ENCODE results near the gene SBK3. TPM values are rescaled to one million over a fixed set of nuclear protein-coding genes. Genes with fewer than 3 reads are reported as not detected.
A peak's percentile ranks its signal among the peaks of the same experiment; 100 is the strongest.

SBK3 gene
- total and polyA plus RNA-seq, 4 donors, result 0.81 to 1.2 TPM; not detected in 2

DNA sequence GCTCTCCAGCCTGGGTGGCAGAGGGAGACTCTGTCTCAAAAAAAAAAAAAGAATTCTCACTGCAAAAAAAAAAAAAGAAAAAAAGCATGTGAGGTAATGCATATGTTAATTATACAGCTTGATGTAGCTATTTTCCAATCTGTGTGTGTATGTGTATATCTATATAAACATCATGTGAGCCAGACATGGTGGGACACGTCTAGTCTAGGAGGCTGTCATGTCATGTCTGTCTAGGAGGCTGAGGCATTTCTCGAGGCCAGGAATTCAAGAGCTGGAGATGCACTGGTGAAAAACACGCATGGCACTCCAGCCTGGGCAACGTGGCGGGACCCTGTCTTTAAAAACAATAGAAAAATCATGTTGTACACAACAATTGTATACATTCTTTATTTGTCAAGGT lies 6.9 kb upstream of the SBK3 start:
- no peak overlapping the region for H3K27ac ChIP-seq (ENCODE audit: low read depth in 1 of 2, low read length in 1 of 2)
- no peak for ATAC-seq (ENCODE audit: insufficient read depth, low FRiP score)
- no peak overlapping the region for H3K9ac ChIP-seq (ENCODE audit: insufficient read depth in 1 of 2, low read length in 2 of 2)
- TF ChIP-seq, protein P1, sequence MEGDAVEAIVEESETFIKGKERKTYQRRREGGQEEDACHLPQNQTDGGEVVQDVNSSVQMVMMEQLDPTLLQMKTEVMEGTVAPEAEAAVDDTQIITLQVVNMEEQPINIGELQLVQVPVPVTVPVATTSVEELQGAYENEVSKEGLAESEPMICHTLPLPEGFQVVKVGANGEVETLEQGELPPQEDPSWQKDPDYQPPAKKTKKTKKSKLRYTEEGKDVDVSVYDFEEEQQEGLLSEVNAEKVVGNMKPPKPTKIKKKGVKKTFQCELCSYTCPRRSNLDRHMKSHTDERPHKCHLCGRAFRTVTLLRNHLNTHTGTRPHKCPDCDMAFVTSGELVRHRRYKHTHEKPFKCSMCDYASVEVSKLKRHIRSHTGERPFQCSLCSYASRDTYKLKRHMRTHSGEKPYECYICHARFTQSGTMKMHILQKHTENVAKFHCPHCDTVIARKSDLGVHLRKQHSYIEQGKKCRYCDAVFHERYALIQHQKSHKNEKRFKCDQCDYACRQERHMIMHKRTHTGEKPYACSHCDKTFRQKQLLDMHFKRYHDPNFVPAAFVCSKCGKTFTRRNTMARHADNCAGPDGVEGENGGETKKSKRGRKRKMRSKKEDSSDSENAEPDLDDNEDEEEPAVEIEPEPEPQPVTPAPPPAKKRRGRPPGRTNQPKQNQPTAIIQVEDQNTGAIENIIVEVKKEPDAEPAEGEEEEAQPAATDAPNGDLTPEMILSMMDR (IDR thresholded peaks at IDR 0.05; ENCODE audit: control extremely low read depth, extremely low read depth), result no peak
- no peaks in the 10 kb centered on the region for H3K9me3 ChIP-seq (ENCODE audit: control insufficient read depth in 4 of 4, insufficient read depth in 3 of 4, low read length in 3 of 4)
- H3K36me3 ChIP-seq (ENCODE audit: control insufficient read depth in 4 of 4, insufficient read depth in 4 of 4, low read length in 4 of 4), result no peaks in the 10 kb centered on the region
- no peak for DNase-seq
- peaks cover 0 to 5% (median 2%) of the 10 kb centered on the region in 5 donors for H3K4me1 ChIP-seq (ENCODE audit: control insufficient read depth in 5 of 5, insufficient read depth in 5 of 5, low read length in 5 of 5)
- H3K27me3 ChIP-seq (ENCODE audit: control insufficient read depth in 3 of 3, insufficient read depth in 3 of 3, low read length in 2 of 3), result peaks cover 0 to 19% (median 9%) of the 10 kb centered on the region in 3 donors
- 71 to 78% methylated on average over 5 of the region's 5 CpGs for WGBS, 2 donors
- H3K4me3 ChIP-seq, result no peak overlapping the region

DNA sequence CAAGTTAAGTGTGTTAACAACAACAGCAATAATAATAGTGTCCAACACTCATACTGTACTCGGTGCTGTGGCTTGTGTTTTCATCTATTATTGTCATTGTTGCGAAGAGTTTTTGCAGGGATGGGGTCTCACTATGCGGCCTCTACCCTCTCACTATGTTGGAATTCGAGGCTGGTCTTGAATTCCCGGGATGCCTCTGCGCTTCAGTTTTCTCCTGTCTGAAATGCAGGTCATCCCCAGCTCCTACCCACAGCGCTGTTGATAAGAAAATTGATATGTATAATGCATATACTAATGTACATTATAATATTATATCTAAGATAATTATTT lies 4.9 kb upstream of the SBK3 start:
- no peak overlapping the region for H3K9ac ChIP-seq (ENCODE audit: insufficient read depth in 1 of 2, low read length in 2 of 2)
- 67 to 76% methylated on average over 7 of the region's 7 CpGs for WGBS, 2 donors
- H3K27me3 ChIP-seq (ENCODE audit: control insufficient read depth in 3 of 3, insufficient read depth in 3 of 3, low read length in 2 of 3), result peaks cover 0 to 23% (median 9%) of the 10 kb centered on the region in 3 donors
- H3K9me3 ChIP-seq (ENCODE audit: control insufficient read depth in 4 of 4, insufficient read depth in 3 of 4, low read length in 3 of 4), result no peaks in the 10 kb centered on the region
- no peak overlapping the region for H3K4me3 ChIP-seq
- H3K36me3 ChIP-seq (ENCODE audit: control insufficient read depth in 4 of 4, insufficient read depth in 4 of 4, low read length in 4 of 4), result no peaks in the 10 kb centered on the region
- H3K27ac ChIP-seq (ENCODE audit: low read depth in 1 of 2, low read length in 1 of 2), result no peak overlapping the region
- TF ChIP-seq, protein P1 (IDR thresholded peaks at IDR 0.05; ENCODE audit: control extremely low read depth, extremely low read depth), result no peak
- H3K4me1 ChIP-seq (ENCODE audit: control insufficient read depth in 5 of 5, insufficient read depth in 5 of 5, low read length in 5 of 5), result peaks cover 0 to 19% (median 4%) of the 10 kb centered on the region in 5 donors
- ATAC-seq (ENCODE audit: insufficient read depth, low FRiP score) (no peak), DNase-seq (no peak)

DNA sequence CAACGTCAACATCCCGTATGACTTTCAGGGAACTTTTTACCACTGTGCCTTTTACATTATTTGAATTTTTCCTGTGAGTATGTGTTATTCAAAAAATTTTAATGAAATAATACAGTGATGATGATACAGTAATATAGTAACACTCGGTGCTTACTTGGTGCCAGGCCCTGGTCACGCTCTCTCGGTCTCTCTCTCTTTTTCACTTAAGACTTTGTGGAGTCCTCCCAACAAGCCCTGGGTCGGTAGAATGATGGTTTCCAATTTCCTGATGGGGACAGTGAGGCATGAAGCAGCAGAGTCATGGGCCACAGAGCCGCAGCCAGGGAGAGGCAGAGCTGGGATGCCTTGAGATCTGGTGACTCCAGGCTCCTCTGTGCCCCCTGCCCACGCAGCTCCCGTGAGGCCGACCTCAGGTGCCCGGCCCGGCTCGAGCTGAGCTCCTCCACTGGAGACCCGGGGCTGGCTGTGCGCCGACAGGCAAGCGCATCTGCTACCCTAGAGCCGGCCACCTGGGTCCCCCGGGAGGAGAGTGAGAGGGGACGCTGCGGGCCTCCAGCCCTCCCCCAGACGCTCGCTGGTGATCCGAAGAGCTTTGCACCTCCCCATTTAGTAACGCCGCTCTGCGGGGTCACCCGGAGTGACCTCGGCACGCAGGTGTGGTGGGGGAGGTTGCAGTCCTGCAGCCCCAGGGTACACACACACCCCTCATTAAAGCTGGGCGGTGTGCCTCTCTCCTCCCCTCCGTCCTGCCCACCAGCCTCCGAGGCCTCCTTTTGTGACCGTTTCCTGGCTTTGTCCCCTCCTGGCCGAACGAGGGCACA lies 4.4 kb upstream of the SBK3 start:
- Histone ChIP-seq H3K4me1 (ENCODE audit: control insufficient read depth in 5 of 5, insufficient read depth in 5 of 5, low read length in 5 of 5) (peaks cover 0 to 23% (median 4%) of the 10 kb centered on the region in 5 donors), H3K9ac (ENCODE audit: insufficient read depth in 1 of 2, low read length in 2 of 2) (no peak overlapping the region), H3K27me3 (ENCODE audit: control insufficient read depth in 3 of 3, insufficient read depth in 3 of 3, low read length in 2 of 3) (peaks cover 0 to 23% (median 9%) of the 10 kb centered on the region in 3 donors), H3K36me3 (ENCODE audit: control insufficient read depth in 4 of 4, insufficient read depth in 4 of 4, low read length in 4 of 4) (no peaks in the 10 kb centered on the region), H3K27ac (ENCODE audit: low read depth in 1 of 2, low read length in 1 of 2) (peak overlapping the region; percentile 9 to 58), H3K9me3 (ENCODE audit: control insufficient read depth in 4 of 4, insufficient read depth in 3 of 4, low read length in 3 of 4) (no peaks in the 10 kb centered on the region), H3K4me3 (no peak overlapping the region)
- no peak for ATAC-seq (ENCODE audit: insufficient read depth, low FRiP score)
- TF ChIP-seq, protein P1 (IDR thresholded peaks at IDR 0.05; ENCODE audit: control extremely low read depth, extremely low read depth), result no peak
- WGBS, 2 donors, result 37 to 74% methylated on average over 32 to 36 of the region's 36 CpGs
- no peak for DNase-seq
